Cardiac ventricle fibroblast (primary cell): ENCODE measurements around the gene TAS2R14. TPM values are rescaled to one million over a fixed set of nuclear protein-coding genes. Genes with fewer than 3 reads are reported as not detected.

Source experiments
- total RNA-seq: library from RNA; depleted of rRNA; stranded (reverse); fragments of >200 nt; gene quantifications from 2 replicates; pipeline ENCODE4 v1.2.3, GENCODE V29; 2015

The TAS2R14 gene, protein sequence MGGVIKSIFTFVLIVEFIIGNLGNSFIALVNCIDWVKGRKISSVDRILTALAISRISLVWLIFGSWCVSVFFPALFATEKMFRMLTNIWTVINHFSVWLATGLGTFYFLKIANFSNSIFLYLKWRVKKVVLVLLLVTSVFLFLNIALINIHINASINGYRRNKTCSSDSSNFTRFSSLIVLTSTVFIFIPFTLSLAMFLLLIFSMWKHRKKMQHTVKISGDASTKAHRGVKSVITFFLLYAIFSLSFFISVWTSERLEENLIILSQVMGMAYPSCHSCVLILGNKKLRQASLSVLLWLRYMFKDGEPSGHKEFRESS
- 0.98 and 1.6 TPM in 2 replicates for total RNA-seq

GRCh38 chr12:10939163-10939562 lies at the start of gene TAS2R14:
TSS of gene TAS2R14 (minus strand) at chr12:10939263. CDS start at chr12:10939207, 56 bp downstream.

DNA sequence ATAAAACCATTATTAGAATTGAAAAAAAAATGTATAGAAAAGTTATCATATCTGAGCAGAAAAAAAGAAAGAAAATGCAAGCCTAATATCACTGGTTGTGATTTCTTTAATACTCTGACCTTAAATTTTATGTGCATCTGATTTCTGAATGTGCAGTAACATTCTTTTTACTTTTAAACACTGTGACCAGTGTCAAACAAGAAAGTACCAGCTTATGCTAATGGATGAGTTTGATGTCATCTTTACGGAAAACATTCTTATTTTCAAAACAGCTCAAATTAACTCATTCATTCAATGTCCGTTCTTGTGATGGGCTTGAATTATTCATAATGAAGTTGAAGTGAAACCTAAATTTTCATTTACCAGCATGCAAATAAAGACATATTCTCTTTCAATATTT lies 47.7 kb upstream of the TAS2R14 start, which contains the start of gene TAS2R50:
TAS2R50 (minus strand) TSS at position 101 of the 400 bp plus-strand sequence; CDS start at position 49, 52 bp downstream.

GRCh38 chr12:10928746-10929286 lies 10.2 kb downstream of the TAS2R14 start, which contains the start of gene PRH2:
TSS of gene PRH2 (plus strand) at chr12:10929236. CDS start at chr12:10929274, 38 bp downstream.

GRCh38 chr12:10909462-10909861 lies 29.6 kb downstream of the TAS2R14 start, which contains the start of gene TAS2R13:
TSS of gene TAS2R13 (minus strand) at chr12:10909562. CDS start at chr12:10909298, 264 bp downstream.

Other genes with a start within 250 kb of the TAS2R14 start
- 266 and 290 TPM in 2 replicates for gene YBX3, start 215.9 kb downstream of the TAS2R14 start, total RNA-seq
- not detected in 2 replicates for gene TAS2R7, start 136.6 kb downstream of the TAS2R14 start, total RNA-seq
- not detected in 2 replicates for gene TAS2R8, start 132.0 kb downstream of the TAS2R14 start, total RNA-seq
- gene TAS2R9, start 129.1 kb downstream of the TAS2R14 start, total RNA-seq = not detected in 2 replicates
- 1.9 TPM in 1 of 2 replicates, not detected in the other for gene TAS2R10, start 112.9 kb downstream of the TAS2R14 start, total RNA-seq
- not detected in 2 replicates for gene PRR4, start 89.8 kb downstream of the TAS2R14 start, total RNA-seq
- gene PRH1, start 55.0 kb downstream of the TAS2R14 start, total RNA-seq = 3.9 and 12.4 TPM in 2 replicates
- gene TAS2R13, start 29.7 kb downstream of the TAS2R14 start, total RNA-seq = 0.15 and 0.37 TPM in 2 replicates
- 1.1 TPM in 1 of 2 replicates, not detected in the other for gene PRH2, start 10.0 kb downstream of the TAS2R14 start, total RNA-seq
- 2.1 and 2.7 TPM in 2 replicates for gene TAS2R50, start 47.6 kb upstream of the TAS2R14 start, total RNA-seq
- gene TAS2R20, start 59.0 kb upstream of the TAS2R14 start, total RNA-seq = 0.62 and 1.0 TPM in 2 replicates
- 0.94 and 0.98 TPM in 2 replicates for gene TAS2R19, start 83.4 kb upstream of the TAS2R14 start, total RNA-seq
- gene TAS2R31, start 92.1 kb upstream of the TAS2R14 start, total RNA-seq = 0.44 and 2.4 TPM in 2 replicates
- 1.5 TPM in 1 of 2 replicates, not detected in the other for gene TAS2R46, start 123.0 kb upstream of the TAS2R14 start, total RNA-seq
- gene TAS2R43, start 153.1 kb upstream of the TAS2R14 start, total RNA-seq = not detected in 2 replicates
- 0.59 and 1.8 TPM in 2 replicates for gene TAS2R30, start 195.4 kb upstream of the TAS2R14 start, total RNA-seq
- gene SMIM10L1, start 231.9 kb upstream of the TAS2R14 start, total RNA-seq = 6.4 and 7.7 TPM in 2 replicates
- gene TAS2R42, start 247.7 kb upstream of the TAS2R14 start, total RNA-seq = not detected in 2 replicates